HG03025 (cell line): ENCODE data around the gene RND1.
A peak's percentile ranks its signal among the peaks of the same experiment; 100 is the strongest.

Experiments used
- ATAC-seq: cut with Tn5 transposase; IDR thresholded peaks from one replicate; pipeline ENCODE4 v1.9.1; 2021; ENCODE audit warnings: mild to moderate bottlenecking, moderate library complexity; ENCODE audit not compliant: unreplicated experiment, low FRiP score

Gene RND1

DNA sequence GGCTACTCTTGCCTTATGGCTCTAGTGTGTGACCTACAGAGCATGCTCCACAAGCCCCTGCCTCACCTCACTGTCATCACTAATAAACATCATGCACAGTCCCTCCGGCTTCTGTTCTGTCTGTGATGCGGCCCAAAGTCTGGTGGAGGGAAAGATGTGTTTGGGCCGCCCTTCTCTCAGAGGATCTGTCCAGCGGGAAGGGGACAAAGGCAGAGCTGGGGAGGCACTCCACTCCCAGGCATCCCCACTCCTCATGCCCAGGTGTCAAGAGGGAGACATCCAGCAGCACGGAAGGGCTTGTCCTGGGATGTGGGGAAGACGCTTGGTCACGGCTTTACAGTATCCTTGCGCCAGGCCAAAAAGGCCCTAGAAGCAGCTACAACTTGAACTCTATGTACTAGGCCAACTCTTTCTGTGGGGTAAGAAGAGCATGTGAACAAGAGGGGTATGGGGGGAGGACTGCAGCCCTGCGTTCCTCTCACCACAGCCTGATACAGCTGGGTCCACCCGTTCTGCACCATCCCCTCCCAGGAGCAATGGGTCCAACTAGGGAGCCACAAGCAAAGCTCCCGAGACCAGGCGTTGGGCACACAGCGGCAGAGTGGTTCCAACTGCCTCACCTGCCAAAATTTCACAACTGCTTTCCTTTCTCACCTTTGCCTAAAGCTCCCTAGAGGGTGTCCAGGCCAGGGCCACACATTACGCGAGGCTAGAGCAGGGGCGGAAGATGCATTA is 36.7 kb downstream of the RND1 start:
- no peak for ATAC-seq

DNA sequence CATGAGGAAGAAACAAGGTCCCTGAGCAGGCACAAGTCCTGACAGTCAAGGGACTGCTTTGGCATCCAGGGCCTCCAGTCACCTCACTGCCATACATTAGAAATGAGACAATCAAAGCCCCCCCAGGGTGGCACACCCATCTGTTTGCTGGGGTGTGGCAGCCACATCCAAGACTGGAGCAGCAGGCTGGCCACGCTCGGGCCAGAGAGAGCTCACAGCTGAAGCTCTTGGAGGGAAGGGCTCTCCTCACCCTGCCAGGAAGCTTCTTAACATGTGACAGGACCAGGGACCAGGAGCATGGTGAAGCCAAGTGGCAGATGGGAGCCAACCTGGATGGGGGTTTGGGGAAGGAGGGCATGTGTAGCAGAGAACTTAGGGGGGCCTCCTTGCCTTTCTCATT is 37.4 kb downstream of the RND1 start:
- ATAC-seq, result no peak

GRCh38 chr12:48827513-48828096 is 38.1 kb downstream of the RND1 start:
- ATAC-seq, result no peak

GRCh38 chr12:48827026-48827425 is 38.6 kb downstream of the RND1 start:
- no peak for ATAC-seq

- no peak for ATAC-seq
Measured at GRCh38 chr12:48826209-48826855, 39.3 kb downstream of the RND1 start.

DNA sequence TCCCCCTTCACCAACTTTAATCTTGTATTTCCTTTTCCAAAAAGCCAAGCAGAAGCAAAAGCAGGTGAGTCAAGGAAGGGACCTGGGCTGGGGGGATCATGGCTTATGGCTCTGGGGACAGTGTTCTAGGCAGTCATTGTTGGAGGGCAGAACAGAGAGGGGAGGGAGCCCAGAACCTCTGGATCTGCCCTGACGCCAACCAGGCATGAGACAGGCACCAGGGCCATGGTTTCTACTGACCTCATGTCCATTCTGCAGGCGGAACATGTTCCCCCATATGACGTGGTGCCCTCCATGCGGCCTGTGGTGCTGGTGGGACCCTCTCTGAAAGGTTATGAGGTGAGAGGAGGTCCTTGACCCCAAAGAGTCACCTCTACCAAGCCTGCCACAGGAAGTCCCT is 40.8 kb downstream of the RND1 start:
- no peak for ATAC-seq

DNA sequence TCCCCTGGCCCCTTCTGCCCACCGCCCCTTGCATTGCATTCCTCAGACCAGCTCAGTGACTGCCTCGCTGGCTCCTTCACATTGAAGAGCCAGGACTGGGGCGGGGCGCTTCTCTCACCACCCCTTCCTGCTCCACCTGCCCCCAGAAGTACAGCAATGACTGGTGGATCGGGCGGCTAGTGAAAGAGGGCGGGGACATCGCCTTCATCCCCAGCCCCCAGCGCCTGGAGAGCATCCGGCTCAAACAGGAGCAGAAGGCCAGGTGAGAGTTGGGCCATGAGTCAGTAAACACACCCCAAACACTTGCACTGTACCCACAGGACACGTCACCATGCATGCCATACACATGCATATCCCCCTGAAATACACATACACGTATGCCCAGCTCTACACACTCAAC is 41.6 kb downstream of the RND1 start:
- no peak for ATAC-seq

- ATAC-seq, result no peak
Measured at GRCh38 chr12:48823281-48823680, 42.4 kb downstream of the RND1 start.

DNA sequence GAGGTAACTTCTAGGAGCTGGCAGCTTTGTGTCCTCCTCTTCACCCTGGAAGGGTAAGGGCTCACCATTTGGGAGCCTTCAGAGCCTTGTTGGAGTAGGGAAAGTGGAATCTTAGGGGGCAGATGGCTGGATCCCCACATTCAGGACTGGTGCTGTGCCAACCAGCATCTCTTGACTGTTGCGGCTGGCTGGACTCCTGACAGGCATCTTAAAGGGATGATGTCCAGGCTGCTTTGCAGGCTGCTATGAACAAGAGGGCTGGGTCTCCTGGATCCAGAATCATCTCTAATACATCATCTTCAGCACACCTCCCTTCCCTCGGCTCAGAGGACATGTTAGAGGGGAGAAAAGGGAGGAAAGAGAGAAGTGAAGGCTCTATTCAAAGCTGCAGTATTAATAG is 43.0 kb downstream of the RND1 start:
- no peak for ATAC-seq

- no peak for ATAC-seq
Measured at GRCh38 chr12:48822139-48822538, 43.5 kb downstream of the RND1 start.

DNA sequence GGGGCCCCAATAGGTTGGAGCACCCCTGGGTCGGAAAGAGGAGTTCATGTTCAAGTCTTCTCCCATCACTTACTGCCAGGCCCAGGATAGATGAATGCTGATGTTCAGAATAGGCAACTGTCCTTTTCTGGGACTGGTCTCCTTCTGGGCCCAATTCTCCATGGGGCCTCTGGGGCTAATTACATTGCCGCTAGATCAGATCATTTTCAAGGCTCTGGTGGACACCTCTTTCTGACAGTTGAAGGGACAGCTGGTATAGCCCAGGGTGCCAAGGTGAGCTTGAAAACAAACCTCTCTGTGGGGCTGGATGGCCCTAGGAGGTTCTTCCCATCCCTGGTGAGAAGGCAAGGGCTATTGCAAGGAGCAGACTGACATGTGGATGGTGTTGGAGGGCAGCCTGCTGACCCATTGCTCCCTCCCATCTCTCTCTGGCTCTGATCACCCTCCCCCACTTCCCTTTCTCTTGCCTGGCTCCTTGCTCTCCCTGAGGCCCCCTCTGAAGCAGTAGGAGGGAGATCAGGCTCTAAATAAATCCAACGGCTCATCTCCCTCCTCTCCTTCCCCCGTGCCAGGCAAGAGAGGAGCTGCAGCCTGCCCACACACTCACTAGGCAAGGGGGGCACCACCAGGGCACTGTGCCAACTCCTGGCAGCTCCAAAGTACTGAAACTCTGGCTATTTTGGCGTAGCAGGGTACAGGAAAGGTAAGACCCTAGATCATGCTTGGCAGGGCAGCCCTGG is 45.5 kb downstream of the RND1 start:
- no peak for ATAC-seq

- no peak for ATAC-seq
Measured at GRCh38 chr12:48818831-48819590, 46.7 kb downstream of the RND1 start.

DNA sequence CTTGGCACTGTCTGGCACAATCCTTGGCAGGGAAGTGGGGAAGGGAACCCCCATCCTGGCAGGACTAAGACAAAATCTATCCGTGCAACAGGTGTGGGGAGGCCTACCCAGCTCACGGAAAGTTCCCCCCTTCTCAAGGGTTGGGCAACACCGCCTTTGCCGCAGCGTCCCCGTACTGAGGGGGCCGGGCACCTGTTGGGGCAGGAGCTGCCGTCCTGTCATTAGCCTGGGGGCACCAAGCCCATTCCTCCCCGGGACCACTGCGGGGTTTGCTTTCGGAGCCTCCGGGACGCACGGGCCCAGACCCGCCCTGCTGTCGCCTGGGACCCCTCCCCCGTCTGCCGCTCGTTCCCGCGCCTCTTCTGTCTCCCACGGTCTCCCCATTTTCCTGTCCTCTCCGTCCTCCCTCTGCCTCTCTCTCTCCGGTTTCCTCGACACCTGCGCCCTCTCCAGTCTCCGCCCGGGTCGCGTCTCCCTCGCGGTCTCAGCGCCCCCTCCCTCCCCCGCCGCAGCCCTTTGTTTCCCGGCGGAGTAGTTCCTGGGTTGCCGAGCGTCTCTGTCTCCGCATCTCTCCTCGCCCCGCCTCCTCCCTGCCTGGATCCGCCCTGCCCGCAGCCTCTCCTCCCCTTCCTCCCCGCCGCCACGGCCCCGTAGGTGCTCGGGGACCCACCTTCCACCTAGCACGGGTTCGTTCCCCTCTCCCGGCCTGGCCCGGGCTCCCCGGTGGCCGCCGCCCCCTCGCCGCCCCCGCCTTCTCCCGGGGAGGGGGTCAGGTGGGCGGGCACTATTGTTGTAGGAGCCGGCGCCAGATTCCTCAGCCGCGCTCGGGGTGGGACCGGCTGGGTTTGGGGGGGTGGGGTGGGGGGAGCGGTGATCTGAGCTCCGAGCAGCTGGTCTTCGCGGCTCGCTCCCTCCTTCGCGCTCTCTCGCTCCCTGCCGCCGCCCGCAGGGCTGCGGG is 47.5 kb downstream of the RND1 start, which contains the start of gene CACNB3:
CACNB3 (plus strand) TSS at position 624 of the 958 bp plus-strand sequence. CDS start 434 bp downstream, outside the sequence.
- ATAC-seq, result no peak

DNA sequence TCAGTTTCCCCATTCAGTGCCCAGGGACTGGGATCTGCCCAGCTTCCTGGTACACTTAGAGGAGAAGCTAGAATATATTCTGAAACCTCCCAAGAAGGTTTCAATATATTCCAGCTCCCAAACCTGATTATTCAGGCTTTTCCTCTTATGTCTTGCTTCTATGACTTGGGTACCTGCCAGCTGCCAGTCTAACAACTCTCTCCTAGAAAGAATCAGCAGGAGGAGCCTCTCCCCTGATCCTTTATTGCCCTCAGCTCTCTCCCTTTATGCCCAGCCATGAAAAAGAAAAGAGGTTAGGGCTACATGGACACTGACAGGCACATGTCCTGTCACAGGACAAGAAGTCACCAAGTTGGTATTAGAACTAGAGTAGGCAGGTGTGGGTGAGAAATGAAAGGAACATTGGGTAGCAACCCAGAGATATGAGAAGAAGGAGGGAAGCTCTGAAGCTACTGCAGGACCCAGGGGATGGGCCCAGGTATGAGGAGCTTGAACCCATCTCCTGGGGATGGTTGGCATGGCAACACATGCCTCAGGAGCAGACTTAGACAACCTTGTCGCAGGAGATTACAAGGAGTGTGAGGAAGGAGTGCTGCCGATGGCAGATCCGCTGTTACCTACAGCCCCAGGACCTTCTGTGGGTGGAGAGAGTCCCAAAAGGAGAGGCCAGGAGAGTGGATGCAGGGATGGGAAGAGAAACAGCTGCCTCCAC is 49.4 kb downstream of the RND1 start:
- no peak for ATAC-seq

GRCh38 chr12:48815126-48816110 is 50.3 kb downstream of the RND1 start:
- peak; percentile 34 for ATAC-seq

DNA sequence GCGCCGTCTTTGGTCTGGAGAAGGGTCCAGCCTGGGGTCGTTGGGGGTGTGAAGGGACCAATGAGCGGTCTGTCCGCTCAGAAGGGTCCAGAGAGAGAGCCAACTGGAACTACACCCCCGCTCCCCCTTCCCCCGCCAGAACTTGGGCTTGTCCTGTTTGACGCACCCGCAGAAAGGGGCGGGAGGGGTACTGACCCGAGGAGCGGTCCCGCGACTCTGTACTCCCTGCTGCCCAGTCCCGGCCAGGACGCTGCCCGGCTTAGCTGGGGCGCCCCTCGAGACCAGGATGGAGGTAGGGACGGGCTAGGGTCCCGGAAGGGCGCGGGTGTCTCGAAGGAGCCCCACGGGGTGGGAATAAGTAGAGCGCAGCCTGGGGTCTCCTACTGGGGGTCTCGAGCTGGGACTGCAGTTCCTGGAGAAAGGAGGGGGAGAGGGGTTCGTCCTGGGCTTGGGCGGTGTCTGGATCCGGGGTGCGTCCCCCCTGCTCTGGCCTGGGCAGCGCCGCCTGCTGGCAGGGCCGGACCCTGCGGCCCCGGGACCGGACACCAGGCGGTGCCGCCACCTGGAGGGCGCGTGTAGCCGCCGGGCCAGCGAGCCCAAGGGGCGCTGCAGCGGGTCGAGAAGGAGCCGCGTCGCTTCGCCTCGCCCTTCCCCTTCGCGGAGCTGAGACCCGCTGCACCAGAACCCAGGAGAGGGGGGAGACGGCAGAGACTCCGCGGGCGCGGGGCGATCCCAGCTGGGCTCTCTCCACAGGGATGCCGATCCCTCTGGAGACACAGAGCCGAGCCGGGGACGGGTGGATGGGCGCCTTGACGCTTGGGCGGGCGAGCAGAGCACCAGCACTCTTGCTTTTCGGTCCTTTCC is 51.2 kb downstream of the RND1 start:
- ATAC-seq, result peak; percentile 55
